Neuronal stem cell (in vitro differentiated cells): ENCODE measurements around the gene ACTN3.

Experiments
- DNase-seq: peaks from one replicate; pipeline ENCODE4 v3.0.0-alpha.2; 2013; ENCODE audit warnings: low spot score
- H2AFZ ChIP-seq: one replicate; pipeline ENCODE4 v1.6.1; 2013; ENCODE audit warnings: mild to moderate bottlenecking, low read length, inconsistent platforms
- H2AK5ac ChIP-seq: 2 replicates; pipeline ENCODE4 v1.6.1; 2013; ENCODE audit warnings: low read depth, mild to moderate bottlenecking, inconsistent platforms, low read length, moderate library complexity, mixed read lengths
- H2BK120ac ChIP-seq: 2 replicates; pipeline ENCODE4 v1.6.1; 2013; ENCODE audit warnings: low read depth, mild to moderate bottlenecking, inconsistent platforms, low read length, moderate library complexity, mixed read lengths
- H2BK12ac ChIP-seq: one replicate; pipeline ENCODE4 v1.6.1; 2013; ENCODE audit warnings: low read length, inconsistent platforms
- H2BK15ac ChIP-seq: 2 replicates; pipeline ENCODE4 v1.6.1; 2013; ENCODE audit warnings: mild to moderate bottlenecking, low read length, inconsistent platforms, mixed read lengths
- H2BK5ac ChIP-seq: one replicate; pipeline ENCODE4 v1.6.1; 2013; ENCODE audit warnings: inconsistent platforms, mild to moderate bottlenecking, low read length, moderate library complexity
- H3K14ac ChIP-seq: one replicate; pipeline ENCODE4 v1.6.1; 2013; ENCODE audit warnings: low read length, inconsistent platforms
- H3K18ac ChIP-seq: 2 replicates; pipeline ENCODE4 v1.6.1; 2013; ENCODE audit warnings: low read length, inconsistent platforms
- H3K23ac ChIP-seq: 2 replicates; pipeline ENCODE4 v1.6.1; 2013; ENCODE audit warnings: low read depth, mild to moderate bottlenecking, mixed read lengths, low read length, inconsistent platforms; ENCODE audit not compliant: poor library complexity
- H3K27ac ChIP-seq: replicated peaks from 3 replicates; pipeline ENCODE4 v1.5.1; 2013; ENCODE audit warnings: low read length, inconsistent platforms
- H3K27me3 ChIP-seq, 3 experiments: 2 replicates each; pipeline ENCODE4 v1.6.1; 2013; ENCODE audit warnings: low read length in 3 of 3, mild to moderate bottlenecking in 2 of 3, inconsistent platforms in 1 of 3, low read depth in 1 of 3, mixed read lengths in 1 of 3, moderate library complexity in 1 of 3; ENCODE audit not compliant: control insufficient read depth in 3 of 3, insufficient read depth in 3 of 3
- H3K36me3 ChIP-seq, 2 donors: replicated peaks in 1 of 2; 2 replicates each; pipeline ENCODE4 v1.6.1; 2013; ENCODE audit warnings: low read length in 2 of 2; ENCODE audit not compliant: control insufficient read depth in 2 of 2, insufficient read depth in 2 of 2
- H3K4ac ChIP-seq: 2 replicates; pipeline ENCODE4 v1.6.1; 2013; ENCODE audit warnings: inconsistent platforms, mild to moderate bottlenecking, low read length, moderate library complexity
- H3K4me1 ChIP-seq, 2 donors: 1 replicate in 1 of 2; 2 replicates in 1 of 2; pipeline ENCODE4 v1.6.1; 2013; ENCODE audit warnings: low read length in 2 of 2, low read depth in 1 of 2; ENCODE audit not compliant: control insufficient read depth in 2 of 2, insufficient read depth in 1 of 2
- H3K4me2 ChIP-seq: one replicate; pipeline ENCODE4 v1.6.1; 2013; ENCODE audit warnings: mild to moderate bottlenecking, low read length, inconsistent platforms; ENCODE audit not compliant: insufficient read depth, poor library complexity, severe bottlenecking
- H3K4me3 ChIP-seq, 2 donors: 2 replicates each; pipeline ENCODE4 v1.5.1; 2013; ENCODE audit warnings: low read length in 2 of 2, mild to moderate bottlenecking in 2 of 2, inconsistent platforms in 1 of 2, moderate library complexity in 1 of 2
- H3K79me1 ChIP-seq: one replicate; pipeline ENCODE4 v1.6.1; 2013; ENCODE audit warnings: low read depth, mild to moderate bottlenecking, inconsistent platforms, low read length, moderate library complexity
- H3K9ac ChIP-seq: one replicate; pipeline ENCODE4 v1.6.1; 2013; ENCODE audit warnings: mild to moderate bottlenecking, low read depth, low read length, inconsistent platforms; ENCODE audit not compliant: poor library complexity
- H3K9me3 ChIP-seq, 2 donors: replicated peaks in 1 of 2; 2 replicates each; pipeline versions ENCODE3 to v1.6.1; 2013; ENCODE audit warnings: low read length in 2 of 2, mild to moderate bottlenecking in 2 of 2, inconsistent platforms in 1 of 2, low read depth in 1 of 2, mixed read lengths in 1 of 2, moderate library complexity in 1 of 2; ENCODE audit not compliant: control insufficient read depth in 2 of 2, insufficient read depth in 1 of 2
- H4K8ac ChIP-seq: one replicate; pipeline ENCODE4 v1.6.1; 2013; ENCODE audit warnings: low read depth, mild to moderate bottlenecking, inconsistent platforms, low read length, moderate library complexity
- H4K91ac ChIP-seq: one replicate; pipeline ENCODE4 v1.6.1; 2013; ENCODE audit warnings: low read length, low read depth, mild to moderate bottlenecking, inconsistent platforms; ENCODE audit not compliant: poor library complexity
- WGBS, 2 donors: extraction: QIAGEN DNeasy Blood & Tissue Kit; methylation state at CpG; one replicate each; pipeline ENCODE4 v1.1.7; 2013; ENCODE audit warnings: missing lambda C conversion rate in 2 of 2, mixed read lengths in 1 of 2; ENCODE audit not compliant: insufficient read length in 2 of 2, insufficient replicate concordance in 1 of 2; ENCODE audit errors: extremely low coverage in 2 of 2; 5-methylcytosine and 5-hydroxymethylcytosine counted together

The ACTN3 gene

GRCh38 chr11:66612458-66612857 lies 65.8 kb downstream of the ACTN3 start:
- Histone ChIP-seq H3K4me2 (no peak overlapping the region), H3K9me3 (no peaks in the 10 kb centered on the region), H2AK5ac (no peak overlapping the region), H2AFZ (no peak overlapping the region), H3K27me3 (no peaks in the 10 kb centered on the region), H2BK15ac (no peak overlapping the region), H3K9ac (no peak overlapping the region), H3K18ac (no peak overlapping the region), H3K36me3 (peaks cover 0 to 6% of the 10 kb centered on the region in 2 donors), H3K23ac (no peak overlapping the region), H3K14ac (no peak overlapping the region), H3K27ac (no peak overlapping the region), H2BK5ac (no peak overlapping the region), H4K91ac (no peak overlapping the region), H3K4me3 (no peak overlapping the region), H2BK12ac (no peak overlapping the region), H4K8ac (no peak overlapping the region), H3K4ac (no peak overlapping the region), H3K4me1 (no peaks in the 10 kb centered on the region), H2BK120ac (no peak overlapping the region), H3K79me1 (peaks cover 3% of the 10 kb centered on the region)
- no CpG with 5 or more reads among the region's 1 CpG for WGBS, 2 donors
- no peak for DNase-seq
